LHCN-M2 (cell line): ENCODE results near the gene HOXB6. TPM values are rescaled to one million over a fixed set of nuclear protein-coding genes. Genes with fewer than 3 reads are reported as not detected.

Source experiments
- total RNA-seq: library from RNA; depleted of rRNA; stranded (reverse); fragments of >200 nt; gene quantifications from 2 replicates; pipeline ENCODE4 v1.2.3, GENCODE V29; 2014; rRNA removed

The HOXB6 gene
- total RNA-seq, 1 experiment from 2014 or later = 24.9 TPM

Other genes starting within 250 kb of the HOXB6 start
- gene SKAP1, start 174.8 kb downstream of the HOXB6 start, total RNA-seq = 0.17 TPM in 1 of 2 replicates, not detected in the other
- not detected in 2 replicates for gene HOXB1, start 74.0 kb downstream of the HOXB6 start, total RNA-seq
- gene HOXB2, start 59.9 kb downstream of the HOXB6 start, total RNA-seq = 59.3 and 65.3 TPM in 2 replicates
- gene HOXB4, start 26.6 kb downstream of the HOXB6 start, total RNA-seq = 5.2 and 5.5 TPM in 2 replicates
- 9.0 and 12.1 TPM in 2 replicates for gene HOXB3, start 14.7 kb downstream of the HOXB6 start, total RNA-seq
- gene HOXB5, start 11.2 kb downstream of the HOXB6 start, total RNA-seq = 0.90 and 1.8 TPM in 2 replicates
- gene HOXB7, start 6.0 kb upstream of the HOXB6 start, total RNA-seq = 26.9 and 37.3 TPM in 2 replicates
- gene HOXB8, start 10.3 kb upstream of the HOXB6 start, total RNA-seq = 22.9 and 23.5 TPM in 2 replicates
- gene HOXB9, start 21.4 kb upstream of the HOXB6 start, total RNA-seq = 3.6 and 5.1 TPM in 2 replicates
- gene PRAC1, start 117.5 kb upstream of the HOXB6 start, total RNA-seq = not detected in 2 replicates
- not detected in 2 replicates for gene PRAC2, start 118.2 kb upstream of the HOXB6 start, total RNA-seq
- gene HOXB13, start 123.8 kb upstream of the HOXB6 start, total RNA-seq = 0.77 and 0.80 TPM in 2 replicates
- gene TTLL6, start 212.2 kb upstream of the HOXB6 start, total RNA-seq = not detected in 2 replicates
- gene CALCOCO2, start 226.0 kb upstream of the HOXB6 start, total RNA-seq = 43.7 and 61.7 TPM in 2 replicates